GM12878 (cell line): Measurements from ENCODE around the gene MRPS18A. TPM values are rescaled to one million over a fixed set of nuclear protein-coding genes. Genes with fewer than 3 reads are reported as not detected.

Experiments
- ATF2 ChIP-seq: IDR thresholded peaks from 2 replicates; pipeline ENCODE4 v1.6.1; 2012; ENCODE audit warnings: low read length, inconsistent platforms
- BMI1 ChIP-seq: fragments of 450-650 bp; IDR thresholded peaks from 2 replicates; pipeline ENCODE4 v1.6.1; 2016; ENCODE audit warnings: mild to moderate bottlenecking, moderate library complexity, borderline replicate concordance
- CBFB ChIP-seq: IDR thresholded peaks from 2 replicates; pipeline ENCODE4 v1.6.1; 2016; ENCODE audit warnings: antibody characterized with exemption, low read depth
- CBX5 ChIP-seq: sonication (generic); IDR thresholded peaks from 2 replicates; pipeline ENCODE4 v1.6.1; 2016; ENCODE audit warnings: low read depth, moderate library complexity, mild to moderate bottlenecking, inconsistent platforms
- EP300 ChIP-seq, 2 experiments: fragments of 150-350 bp in 1 of 2; IDR thresholded peaks; 2 replicates each; pipeline ENCODE4 v1.6.1; 2011 to 2012; ENCODE audit warnings: low read depth in 2 of 2, low read length in 2 of 2, borderline replicate concordance in 1 of 2, improper control_type of control experiment in 1 of 2, inconsistent platforms in 1 of 2; ENCODE audit not compliant: control insufficient read depth in 1 of 2
- FOS ChIP-seq: IDR thresholded peaks from 3 replicates; pipeline ENCODE4 v1.6.1; 2011; ENCODE audit warnings: borderline replicate concordance; ENCODE audit not compliant: insufficient read length; ENCODE audit errors: extremely low read depth
- GATAD2B ChIP-seq: fragments of 450-650 bp; conservative IDR thresholded peaks from 2 replicates; pipeline ENCODE4 v1.6.1; 2017; ENCODE audit warnings: low read depth, mild to moderate bottlenecking, moderate library complexity
- IKZF1 ChIP-seq: fragments of 450-650 bp; conservative IDR thresholded peaks from 2 replicates; pipeline ENCODE4 v1.6.1; 2017; ENCODE audit warnings: antibody characterized with exemption, mild to moderate bottlenecking
- KDM1A ChIP-seq: fragments of 200-600 bp; sonication (generic); IDR thresholded peaks from 2 replicates; pipeline ENCODE4 v1.6.1; 2016; ENCODE audit warnings: borderline replicate concordance
- MLLT1 ChIP-seq: fragments of 450-650 bp; IDR thresholded peaks from 2 replicates; pipeline ENCODE4 v1.6.1; 2016; ENCODE audit warnings: mild to moderate bottlenecking
- NFIC ChIP-seq: IDR thresholded peaks from 2 replicates; pipeline ENCODE4 v1.6.1; 2012; ENCODE audit warnings: low read depth, mild to moderate bottlenecking, inconsistent platforms, low read length, moderate library complexity
- NR2F1 ChIP-seq: fragments of 450-650 bp; conservative IDR thresholded peaks from 2 replicates; pipeline ENCODE4 v1.6.1; 2017; ENCODE audit warnings: mild to moderate bottlenecking
- PBX3 ChIP-seq: IDR thresholded peaks from 2 replicates; pipeline ENCODE4 v1.6.1; 2011; ENCODE audit warnings: mild to moderate bottlenecking, low read depth, low read length, moderate library complexity; ENCODE audit not compliant: insufficient replicate concordance
- POLR2A ChIP-seq: IDR thresholded peaks from 2 replicates; pipeline ENCODE4 v1.6.1; 2011; ENCODE audit warnings: low read depth, mild to moderate bottlenecking, low read length
- POLR2AphosphoS5 ChIP-seq: IDR thresholded peaks from 2 replicates; pipeline ENCODE4 v1.6.1; 2011; ENCODE audit warnings: mild to moderate bottlenecking, low read length, inconsistent platforms
- RB1 ChIP-seq: fragments of 450-650 bp; formaldehyde crosslinking; IDR thresholded peaks from 2 replicates; pipeline ENCODE4 v1.6.1; 2017; ENCODE audit warnings: mild to moderate bottlenecking, borderline replicate concordance
- RELA ChIP-seq: fragments of 450-650 bp; IDR thresholded peaks from 2 replicates; pipeline ENCODE4 v1.8.0; 2014; ENCODE audit warnings: borderline replicate concordance; ENCODE audit not compliant: partially characterized antibody
- SMAD5 ChIP-seq: IDR thresholded peaks from 2 replicates; pipeline ENCODE4 v1.6.1; 2016; ENCODE audit warnings: antibody characterized with exemption, low read depth
- SMARCA5 ChIP-seq: fragments of 450-650 bp; IDR thresholded peaks from 2 replicates; pipeline ENCODE4 v1.6.1; 2017; ENCODE audit warnings: mild to moderate bottlenecking
- SUPT20H ChIP-seq: IDR thresholded peaks from 2 replicates; pipeline ENCODE4 v1.6.1; 2011; ENCODE audit warnings: low read depth, mild to moderate bottlenecking, low read length, moderate library complexity, borderline replicate concordance; ENCODE audit not compliant: control insufficient read depth
- USF2 ChIP-seq: IDR thresholded peaks from 2 replicates; pipeline ENCODE4 v1.6.1; 2011; ENCODE audit warnings: low read depth, low read length, improper control_type of control experiment, borderline replicate concordance
- YY1 ChIP-seq: IDR thresholded peaks from 2 replicates; pipeline ENCODE4 v1.6.1; 2011; ENCODE audit warnings: low read depth, mild to moderate bottlenecking, low read length
- ZNF24 ChIP-seq: fragments of 450-650 bp; IDR thresholded peaks from 2 replicates; pipeline ENCODE4 v1.6.1; 2017; ENCODE audit warnings: antibody characterized with exemption, mild to moderate bottlenecking
- ZNF274 ChIP-seq: IDR thresholded peaks from one replicate; pipeline ENCODE4 v1.8.0; 2011; ENCODE audit not compliant: insufficient read length, insufficient read depth
- polyA plus RNA-seq, 11 experiments: library from polyadenylated mRNA; depleted of rRNA in 4 of 11; unstranded in 6 of 11; stranded (reverse) in 5 of 11; fragments of >200 nt; fragmentation: Nextera tagmentation in 4 of 11; fragmentation: Illumina TruSeq in 1 of 11; extraction: Ambion mirVana in 4 of 11; extraction: Trizol in 1 of 11; gene quantifications; 1 replicate in 1 of 11; 2 replicates in 10 of 11; pipeline versions ENCODE4 v1.2.1 to v1.2.3, GENCODE V29; 2011 to 2016; ENCODE audit warnings: inconsistent platforms in 2 of 11, missing spikeins in 2 of 11, low read depth in 1 of 11
- total RNA-seq, 4 experiments: library from RNA; depleted of rRNA in 3 of 4; stranded (reverse); fragments of >200 nt in 3 of 4; fragmentation: Illumina TruSeq in 1 of 4; extraction: Trizol in 1 of 4; gene quantifications; 2 replicates each; pipeline versions ENCODE4 v1.2.1 to v1.2.3, GENCODE V29; 2013 to 2021

The MRPS18A gene
- total and polyA plus RNA-seq, 10 of the 15 experiments (the other 5 are each of a cell fraction or from before 2014, with no cell fraction given), result 66.3 to 158 (median 98.7) TPM

GRCh38 chr6:43629505-43630300 lies 57.9 kb downstream of the MRPS18A start (continued):
- TF ChIP-seq EP300 (IDR thresholded peaks at IDR 0.05; ENCODE audit: borderline replicate concordance in 1 of 2, control insufficient read depth in 1 of 2, low read depth in 2 of 2, low read length in 2 of 2), result 0 out of 4 replicates have a peak, but pooled peaks have one; percentile 42 to 48
- peak; percentile 36; the same call in 1 of the 2 replicates for TF ChIP-seq YY1
- TF ChIP-seq SMARCA5, result peak; percentile 82
- TF ChIP-seq POLR2A, result peak; percentile 83
- no peak for TF ChIP-seq ATF2
- TF ChIP-seq SMAD5, result peak; percentile 57
- 0 out of 2 replicates have a peak, but pooled peaks have one; percentile 41 for TF ChIP-seq NR2F1
- TF ChIP-seq BMI1, result no peak
- TF ChIP-seq ZNF24, result 0 out of 2 replicates have a peak, but pooled peaks have one; percentile 7
- TF ChIP-seq RELA, result peak; percentile 70
- no peak for TF ChIP-seq NFIC
- TF ChIP-seq GATAD2B, result 0 out of 2 replicates have a peak, but pooled peaks have one; percentile 39
- TF ChIP-seq KDM1A, result no peak
- TF ChIP-seq SUPT20H, result no peak
- TF ChIP-seq POLR2AphosphoS5, result peak; percentile 89
- TF ChIP-seq IKZF1, result no peak; the same call in 1 of the 2 replicates
- peak; percentile 55; the same call in 1 of the 2 replicates for TF ChIP-seq RB1
- TF ChIP-seq CBX5, result no peak
- TF ChIP-seq USF2, result no peak
- 0 out of 2 replicates have a peak, but pooled peaks have one; percentile 29 for TF ChIP-seq MLLT1
- TF ChIP-seq ZNF274, result no peak
- TF ChIP-seq CBFB, result peak; percentile 33; the same call in 1 of the 2 replicates
- no peak for TF ChIP-seq PBX3
- TF ChIP-seq FOS, result no peak
